GM12878 (cell line): ENCODE data around the gene INSC.

ENCODE experiments used
- CTCF ChIP-seq, 3 experiments: IDR thresholded peaks in 2 of 3; conservative IDR thresholded peaks in 1 of 3; 2 replicates each; pipeline ENCODE4 v1.5.1; 2011; ENCODE audit warnings: low read depth in 3 of 3, low read length in 3 of 3, mild to moderate bottlenecking in 3 of 3, control low read depth in 2 of 3, moderate library complexity in 2 of 3, inconsistent platforms in 1 of 3, mixed read lengths in 1 of 3; ENCODE audit not compliant: control insufficient read depth in 2 of 3, insufficient read depth in 1 of 3; ENCODE audit errors: extremely low read depth in 1 of 3
- E4F1 ChIP-seq: fragments of 450-650 bp; IDR thresholded peaks from 2 replicates; pipeline ENCODE4 v1.6.1; 2018; ENCODE audit warnings: borderline replicate concordance, mild to moderate bottlenecking; ENCODE audit not compliant: partially characterized antibody
- EP300 ChIP-seq, 2 experiments: fragments of 150-350 bp in 1 of 2; IDR thresholded peaks; 2 replicates each; pipeline ENCODE4 v1.6.1; 2011 to 2012; ENCODE audit warnings: low read depth in 2 of 2, low read length in 2 of 2, borderline replicate concordance in 1 of 2, improper control_type of control experiment in 1 of 2, inconsistent platforms in 1 of 2; ENCODE audit not compliant: control insufficient read depth in 1 of 2
- ETV6 ChIP-seq, 2 experiments: fragments of 450-650 bp in 1 of 2; IDR thresholded peaks in 1 of 2; conservative IDR thresholded peaks in 1 of 2; 2 replicates each; pipeline ENCODE4 v1.6.1; 2014; ENCODE audit warnings: antibody characterized with exemption in 1 of 2, borderline replicate concordance in 1 of 2, low read depth in 1 of 2, mild to moderate bottlenecking in 1 of 2, moderate library complexity in 1 of 2
- FOS ChIP-seq: IDR thresholded peaks from 3 replicates; pipeline ENCODE4 v1.6.1; 2011; ENCODE audit warnings: borderline replicate concordance; ENCODE audit not compliant: insufficient read length; ENCODE audit errors: extremely low read depth
- GABPA ChIP-seq: IDR thresholded peaks from 2 replicates; pipeline ENCODE4 v1.6.1; 2014; ENCODE audit warnings: antibody characterized with exemption, low read depth, mild to moderate bottlenecking, inconsistent platforms
- NFIC ChIP-seq: IDR thresholded peaks from 2 replicates; pipeline ENCODE4 v1.6.1; 2012; ENCODE audit warnings: low read depth, mild to moderate bottlenecking, inconsistent platforms, low read length, moderate library complexity
- PBX3 ChIP-seq: IDR thresholded peaks from 2 replicates; pipeline ENCODE4 v1.6.1; 2011; ENCODE audit warnings: mild to moderate bottlenecking, low read depth, low read length, moderate library complexity; ENCODE audit not compliant: insufficient replicate concordance
- RFX5 ChIP-seq: IDR thresholded peaks from 2 replicates; pipeline ENCODE4 v1.6.1; 2011; ENCODE audit warnings: low read depth, low read length, improper control_type of control experiment
- SPI1 ChIP-seq: IDR thresholded peaks from 2 replicates; pipeline ENCODE4 v1.6.1; 2011; ENCODE audit warnings: low read depth, mild to moderate bottlenecking, low read length, moderate library complexity, borderline replicate concordance; ENCODE audit not compliant: insufficient read depth
- ZBTB11 ChIP-seq: fragments of 450-650 bp; formaldehyde crosslinking; IDR thresholded peaks from 2 replicates; pipeline ENCODE4 v1.5.0; 2022; ENCODE audit warnings: mild to moderate bottlenecking, missing genetic modification characterization
- ZNF384 ChIP-seq: IDR thresholded peaks from 2 replicates; pipeline ENCODE4 v1.6.1; 2012; ENCODE audit warnings: low read depth, mild to moderate bottlenecking, low read length, improper control_type of control experiment, borderline replicate concordance

- TF ChIP-seq EP300 (IDR thresholded peaks at IDR 0.05; ENCODE audit: borderline replicate concordance in 1 of 2, control insufficient read depth in 1 of 2, low read depth in 2 of 2, low read length in 2 of 2): no peak
- no peak for TF ChIP-seq CTCF (IDR thresholded peaks at IDR 0.05 in 2 of 3, conservative IDR thresholded peaks at IDR 0.05 in 1 of 3; ENCODE audit: control insufficient read depth in 2 of 3, extremely low read depth in 1 of 3, insufficient read depth in 1 of 3, low read depth in 3 of 3, low read length in 3 of 3)
- TF ChIP-seq ZBTB11: no peak
- TF ChIP-seq PBX3: no peak
- no peak for TF ChIP-seq RFX5
- no peak for TF ChIP-seq ZNF384
- TF ChIP-seq GABPA: no peak
- no peak for TF ChIP-seq E4F1
- no peak for TF ChIP-seq FOS
- no peak for TF ChIP-seq ETV6 (conservative IDR thresholded peaks at IDR 0.05 in 1 of 2, IDR thresholded peaks at IDR 0.05 in 1 of 2; ENCODE audit: borderline replicate concordance in 1 of 2, low read depth in 1 of 2)
- TF ChIP-seq SPI1: no peak
- TF ChIP-seq NFIC: no peak
These were observed 92.1 kb downstream of the INSC start for GRCh38 chr11:15206791-15207190.
